NT2/D1 (cell line): ENCODE measurements around the gene PCSK4.

Experiments used
- DNase-seq: peaks from one replicate; pipeline ENCODE4 v3.0.0-alpha.2; 2011; ENCODE audit warnings: low read depth, low spot score
- H3K27me3 ChIP-seq: 2 replicates; pipeline ENCODE4 v1.6.0; 2011; ENCODE audit warnings: mild to moderate bottlenecking; ENCODE audit not compliant: insufficient read length, insufficient read depth
- H3K36me3 ChIP-seq: 2 replicates; pipeline ENCODE4 v1.6.1; 2011; ENCODE audit warnings: mild to moderate bottlenecking, low read length, mixed read lengths; ENCODE audit not compliant: insufficient read depth, insufficient read length
- H3K4me1 ChIP-seq: 2 replicates; pipeline ENCODE4 v1.5.1; 2011; ENCODE audit not compliant: insufficient read depth, insufficient read length
- H3K4me3 ChIP-seq: 2 replicates; pipeline ENCODE4 v1.5.1; 2011; ENCODE audit warnings: low read depth; ENCODE audit not compliant: insufficient read length
- H3K9ac ChIP-seq: 2 replicates; pipeline ENCODE4 v1.6.0; 2011; ENCODE audit warnings: low read depth; ENCODE audit not compliant: insufficient read length
- H3K9me3 ChIP-seq: 2 replicates; pipeline ENCODE4 v1.5.1; 2011; ENCODE audit warnings: mild to moderate bottlenecking, low read length; ENCODE audit not compliant: insufficient read depth
- SUZ12 ChIP-seq: IDR thresholded peaks from 2 replicates; pipeline ENCODE4 v1.6.1; 2011; ENCODE audit not compliant: insufficient read length, insufficient read depth; ENCODE audit errors: extremely low read depth
- YY1 ChIP-seq: IDR thresholded peaks from 2 replicates; pipeline ENCODE4 v1.6.1; 2011; ENCODE audit not compliant: insufficient read length, insufficient read depth
- ZNF274 ChIP-seq: IDR thresholded peaks from 2 replicates; pipeline ENCODE4 v1.6.1; 2011; ENCODE audit warnings: mild to moderate bottlenecking, low read depth, low read length

The PCSK4 gene

DNA sequence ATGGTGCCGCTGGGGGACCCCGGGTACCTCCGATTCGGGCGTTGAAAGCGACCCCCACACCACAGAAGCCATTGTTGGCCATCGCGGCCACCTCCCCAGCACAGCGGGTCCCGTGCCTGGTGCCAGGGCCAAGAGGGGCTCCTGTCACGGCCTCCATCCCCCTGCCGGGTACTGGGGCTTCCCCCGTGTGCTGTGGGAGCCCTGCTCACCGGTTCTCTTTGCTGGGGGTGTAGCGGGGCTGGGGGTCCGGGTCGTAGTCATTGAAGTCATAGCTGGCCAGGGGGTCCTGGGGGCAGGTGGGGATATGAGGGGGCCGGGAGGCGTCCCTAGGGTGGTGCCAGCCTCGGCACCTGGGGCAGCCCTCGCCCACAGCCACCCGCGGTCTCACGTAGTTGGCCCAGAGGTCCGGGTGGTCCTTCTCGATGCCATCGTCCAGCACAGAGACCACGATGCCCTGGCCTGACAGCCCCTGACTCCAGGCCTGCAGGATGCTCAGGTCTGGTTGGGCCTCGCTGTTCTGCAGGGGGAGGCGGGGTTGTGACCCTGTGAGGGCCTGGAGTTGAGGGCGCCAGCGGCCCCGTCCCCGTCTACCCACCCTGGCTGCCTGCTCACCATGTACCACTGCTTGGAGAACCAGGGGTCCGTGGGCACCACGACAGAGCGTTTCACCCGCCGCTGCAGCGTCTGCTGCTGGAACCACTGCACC is 2.4 kb downstream of the PCSK4 start:
- no peaks in the 10 kb centered on the region for H3K9me3 ChIP-seq
- H3K27me3 ChIP-seq = peaks cover 11% of the 10 kb centered on the region
- H3K9ac ChIP-seq = peak overlapping the region; percentile 36
- no peak for TF ChIP-seq YY1
- no peak for TF ChIP-seq ZNF274
- TF ChIP-seq SUZ12 = no peak
- DNase-seq = no peak
- H3K36me3 ChIP-seq = no peaks in the 10 kb centered on the region
- no peak overlapping the region for H3K4me3 ChIP-seq
- H3K4me1 ChIP-seq = peaks cover 14% of the 10 kb centered on the region

DNA sequence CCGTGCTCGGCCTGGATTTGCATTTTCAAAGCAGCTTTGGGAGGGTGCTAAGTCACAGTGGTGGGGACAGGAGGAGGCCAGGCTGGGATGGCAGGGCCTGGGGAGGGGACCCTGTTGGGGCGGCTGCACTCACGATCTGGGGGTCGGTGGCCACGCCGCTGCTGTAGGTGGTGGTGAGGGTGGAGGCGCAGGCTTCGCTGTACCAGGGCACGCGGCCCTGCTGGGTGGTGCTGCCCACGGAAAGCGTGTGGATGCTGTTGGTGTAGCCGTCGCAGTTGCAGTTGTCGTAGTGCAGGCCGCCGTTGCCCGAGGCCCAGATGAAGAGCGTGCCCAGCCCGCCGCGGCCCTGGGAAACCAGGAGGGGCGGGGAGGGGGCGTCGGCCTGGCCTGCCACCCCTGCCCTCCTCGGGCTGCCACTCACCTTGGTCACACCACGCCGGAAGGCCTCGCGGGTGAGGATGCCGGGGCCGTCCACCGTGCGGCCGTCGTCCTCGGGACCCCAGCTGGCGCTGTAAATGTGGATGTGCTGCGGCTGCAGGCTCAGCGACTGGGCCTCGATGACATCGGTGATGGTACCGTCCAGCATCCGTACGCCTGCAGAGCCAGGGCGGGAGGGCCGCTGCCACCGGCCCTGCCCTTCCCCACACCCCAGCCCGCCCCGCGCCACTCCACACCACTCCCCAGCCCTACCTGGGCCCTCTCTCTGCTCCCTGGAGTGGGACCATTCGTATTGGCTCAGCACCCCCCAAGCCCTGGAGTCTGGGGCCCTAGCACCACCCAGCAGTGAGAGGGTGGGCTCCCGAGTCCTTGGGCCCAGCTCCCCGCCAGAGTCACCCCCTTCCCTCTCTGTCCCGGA is 3.2 kb downstream of the PCSK4 start:
- DNase-seq = no peak
- no peaks in the 10 kb centered on the region for H3K36me3 ChIP-seq
- peaks cover 10% of the 10 kb centered on the region for H3K27me3 ChIP-seq
- H3K4me1 ChIP-seq = peaks cover 16% of the 10 kb centered on the region
- H3K4me3 ChIP-seq = no peak overlapping the region
- no peaks in the 10 kb centered on the region for H3K9me3 ChIP-seq
- no peak for TF ChIP-seq YY1
- TF ChIP-seq SUZ12 = no peak
- TF ChIP-seq ZNF274 = no peak
- peak overlapping the region; percentile 8 for H3K9ac ChIP-seq

DNA sequence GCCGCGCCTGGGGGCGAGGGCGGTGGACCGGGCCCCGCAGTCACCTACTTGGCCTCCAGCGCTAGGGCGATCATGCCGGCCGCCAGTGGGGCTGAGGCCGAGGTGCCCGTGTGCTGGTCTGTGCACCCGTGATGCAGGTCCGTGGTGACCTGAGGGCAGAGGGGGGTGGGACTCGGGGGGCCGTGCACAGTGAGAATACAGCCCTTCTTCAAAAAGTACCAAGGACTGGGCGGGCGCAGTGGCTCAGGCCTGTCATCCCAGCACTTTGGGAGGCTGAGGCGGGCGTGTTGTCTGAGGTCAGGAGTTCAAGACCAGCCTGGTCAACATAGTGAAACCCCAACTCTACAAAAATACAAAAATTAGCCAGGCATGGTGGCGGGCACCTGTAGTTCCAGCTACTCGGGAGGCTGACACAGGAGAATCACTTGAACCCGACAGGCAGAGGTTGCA is 6.1 kb downstream of the PCSK4 start:
- H3K27me3 ChIP-seq = no peaks in the 10 kb centered on the region
- H3K9ac ChIP-seq = no peak overlapping the region
- H3K36me3 ChIP-seq = no peaks in the 10 kb centered on the region
- no peak for DNase-seq
- H3K9me3 ChIP-seq = no peaks in the 10 kb centered on the region
- peaks cover 8% of the 10 kb centered on the region for H3K4me1 ChIP-seq
- no peak for TF ChIP-seq ZNF274
- TF ChIP-seq YY1 = no peak
- no peak for TF ChIP-seq SUZ12
- H3K4me3 ChIP-seq = no peak overlapping the region

DNA sequence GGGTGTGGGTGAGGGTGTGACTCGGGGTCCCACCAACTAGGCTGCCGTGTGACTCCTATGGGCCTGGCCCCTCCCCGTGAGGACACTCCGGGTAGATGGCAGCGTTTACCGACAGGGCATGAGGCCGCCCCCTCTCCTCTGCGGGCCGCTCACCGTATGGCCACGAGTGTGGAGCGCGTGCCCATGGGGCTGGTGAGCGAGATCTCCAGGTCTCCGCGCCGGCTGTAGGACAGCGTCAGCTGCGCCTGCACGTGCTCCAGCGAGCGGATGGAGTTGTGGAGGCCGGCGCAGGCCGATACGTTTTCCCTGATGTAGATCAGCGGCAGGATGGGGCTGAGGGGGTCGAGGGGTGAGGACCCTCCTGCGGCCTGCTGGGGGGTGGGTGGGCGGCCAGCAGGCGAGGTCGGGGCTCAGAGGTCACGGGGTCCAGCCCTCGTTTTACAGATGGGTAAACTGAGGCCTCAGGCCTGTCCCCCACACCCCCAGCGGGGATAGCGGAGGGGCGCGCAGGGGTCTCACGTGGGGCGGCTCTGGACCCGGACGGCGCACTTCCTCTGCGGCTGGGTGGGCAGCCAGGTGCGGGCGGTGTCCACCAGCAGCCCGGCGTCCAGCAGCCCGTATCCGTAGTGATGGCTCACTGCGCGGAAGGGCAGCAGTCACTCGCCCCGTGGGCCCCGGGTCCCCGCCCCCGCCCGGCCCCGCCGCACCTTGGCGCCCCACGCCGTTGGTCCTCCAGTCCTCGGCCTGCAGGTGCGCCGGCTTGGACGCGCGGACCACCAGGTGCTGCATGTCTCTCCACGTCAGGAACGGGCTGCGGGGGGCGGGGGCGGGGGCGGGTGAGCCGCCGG is 6.8 kb downstream of the PCSK4 start:
- TF ChIP-seq YY1 (no peak), SUZ12 (no peak), ZNF274 (no peak)
- Histone ChIP-seq H3K9ac (peak overlapping the region; percentile 42), H3K36me3 (no peaks in the 10 kb centered on the region), H3K4me3 (no peak overlapping the region), H3K4me1 (peaks cover 8% of the 10 kb centered on the region), H3K9me3 (no peaks in the 10 kb centered on the region), H3K27me3 (no peaks in the 10 kb centered on the region)
- no peak for DNase-seq

DNA sequence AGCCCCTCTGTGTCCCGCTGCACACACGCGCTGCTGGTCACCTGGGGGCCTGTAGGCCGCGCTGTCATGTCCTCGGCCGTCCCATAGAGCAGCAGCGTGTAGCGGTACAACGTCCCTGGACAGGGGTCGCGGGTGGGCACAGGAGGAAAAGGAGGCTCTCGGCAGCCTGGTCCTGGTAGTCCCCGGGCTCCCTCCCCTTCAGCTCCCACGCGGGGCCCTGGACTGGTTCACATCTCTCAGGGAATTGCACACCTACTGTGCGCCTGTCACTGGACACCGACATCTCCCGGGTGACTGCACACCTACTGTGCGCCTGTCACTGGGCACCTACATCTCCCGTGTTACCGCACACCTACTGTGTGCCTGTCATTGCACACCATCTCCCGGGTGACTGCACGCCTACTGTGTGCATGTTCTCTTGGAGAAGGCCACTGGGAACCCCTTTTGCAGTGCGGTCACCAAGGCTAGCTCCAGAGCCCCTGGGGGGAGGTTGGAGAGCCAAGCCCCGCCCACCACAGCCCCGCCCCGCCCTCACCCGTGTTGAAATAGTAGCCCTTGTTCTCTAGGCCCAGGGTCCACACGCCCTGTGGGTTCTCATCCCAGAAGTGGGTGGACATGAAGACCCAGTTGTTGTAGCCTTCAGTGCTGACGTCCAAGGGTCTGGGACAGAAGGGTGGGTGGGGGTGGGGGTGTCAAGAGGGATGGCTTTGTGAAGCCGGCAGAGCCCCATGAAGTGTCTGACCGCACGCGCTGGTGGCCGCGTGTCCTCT is 7.6 kb downstream of the PCSK4 start:
- Histone ChIP-seq H3K4me3 (no peak overlapping the region), H3K27me3 (no peaks in the 10 kb centered on the region), H3K4me1 (peaks cover 8% of the 10 kb centered on the region), H3K36me3 (peaks cover 2% of the 10 kb centered on the region), H3K9me3 (no peaks in the 10 kb centered on the region), H3K9ac (peak overlapping the region; percentile 42)
- no peak for DNase-seq
- TF ChIP-seq SUZ12 = no peak
- TF ChIP-seq ZNF274 = no peak
- TF ChIP-seq YY1 = no peak

DNA sequence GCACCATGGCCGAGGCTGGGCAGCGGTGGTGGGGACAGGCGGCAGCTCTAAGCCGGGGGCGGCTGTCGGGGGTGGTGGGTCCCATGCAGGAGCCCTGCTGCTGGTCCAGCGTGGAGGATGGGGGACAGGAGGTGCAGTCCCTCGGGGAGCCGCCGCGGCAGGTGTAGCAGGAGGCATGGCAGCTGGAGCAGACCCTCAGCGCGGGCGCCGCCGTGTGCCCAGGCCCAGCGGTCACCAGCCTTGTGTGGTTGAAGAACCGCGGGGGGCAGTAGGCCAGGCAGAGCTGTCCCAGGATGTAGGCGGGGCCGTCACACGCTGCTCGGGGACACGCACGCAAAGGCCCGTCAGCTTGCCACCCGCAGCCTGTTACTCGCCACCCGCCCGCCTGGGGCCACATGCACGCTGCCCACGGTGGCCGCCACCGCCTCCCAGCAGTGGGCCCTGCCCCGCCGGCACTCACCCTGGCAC is 8.2 kb downstream of the PCSK4 start:
- Histone ChIP-seq H3K9ac (no peak overlapping the region), H3K27me3 (no peaks in the 10 kb centered on the region), H3K9me3 (no peaks in the 10 kb centered on the region), H3K36me3 (peaks cover 8% of the 10 kb centered on the region), H3K4me1 (peaks cover 9% of the 10 kb centered on the region), H3K4me3 (no peak overlapping the region)
- TF ChIP-seq YY1 (no peak), ZNF274 (no peak), SUZ12 (no peak)
- no peak for DNase-seq
